Breast epithelium (tissue), 4 donors: ENCODE results near the gene MLYCD. TPM values are rescaled to one million over a fixed set of nuclear protein-coding genes. Genes with fewer than 3 reads are reported as not detected.
A peak's percentile ranks its signal among the peaks of the same experiment; 100 is the strongest.

Source experiments
- DNase-seq, 2 donors: peaks; one replicate each; pipeline ENCODE4 v3.0.0-alpha.2; 2019; ENCODE audit warnings: low spot score in 2 of 2
- H3K27ac ChIP-seq, 2 donors: fragments of 200-600 bp; sonication (generic) in 1 of 2; one replicate each; pipeline ENCODE4 v1.5.1; 2016 to 2019; ENCODE audit warnings: mild to moderate bottlenecking in 1 of 2
- H3K27me3 ChIP-seq, 2 donors: fragments of 200-600 bp; sonication (generic) in 1 of 2; one replicate each; pipeline versions ENCODE4 v1.5.1 to v1.6.0; 2017 to 2019; ENCODE audit warnings: control low read depth in 1 of 2, mild to moderate bottlenecking in 1 of 2
- H3K36me3 ChIP-seq: fragments of 200-600 bp; one replicate; pipeline ENCODE4 v1.5.1; 2019
- H3K4me1 ChIP-seq, 2 donors: fragments of 200-600 bp; sonication (generic); one replicate each; pipeline ENCODE4 v1.5.1; 2016 to 2019; ENCODE audit warnings: control low read depth in 1 of 2
- H3K4me3 ChIP-seq, 3 donors: fragments of 200-600 bp; sonication (generic); 1 replicate in 2 of 3; 2 replicates in 1 of 3; pipeline ENCODE4 v1.5.1; 2016 to 2019; ENCODE audit warnings: mild to moderate bottlenecking in 3 of 3, moderate library complexity in 2 of 3
- H3K9me3 ChIP-seq, 2 donors: fragments of 200-600 bp; sonication (generic) in 1 of 2; one replicate each; pipeline ENCODE4 v1.5.1; 2016 to 2019; ENCODE audit warnings: control low read depth in 1 of 2
- CTCF ChIP-seq, 3 donors: fragments of 450-650 bp; IDR thresholded peaks; one replicate each; pipeline ENCODE4 v1.5.1; 2016 to 2017; ENCODE audit warnings: antibody characterized with exemption in 3 of 3, mild to moderate bottlenecking in 3 of 3, moderate library complexity in 3 of 3
- POLR2A ChIP-seq: fragments of 450-650 bp; IDR thresholded peaks from one replicate; pipeline ENCODE4 v1.6.1; 2016; ENCODE audit warnings: antibody characterized with exemption, mild to moderate bottlenecking, moderate library complexity
- POLR2AphosphoS5 ChIP-seq, 3 donors: sonication (generic); formaldehyde crosslinking; IDR thresholded peaks; one replicate each; pipeline ENCODE4 v1.6.1; 2017; ENCODE audit warnings: antibody characterized with exemption in 3 of 3
- intact Hi-C: fragments of 100-400 bp; cut with DNase I; formaldehyde crosslinking; loops from one replicate; pipeline ENCODE4 v1.15.1; 2023; ENCODE audit warnings: low total_unique reads
- total RNA-seq, 3 donors: library from RNA; depleted of rRNA; stranded (reverse); fragments of >200 nt; gene quantifications; one replicate each; pipeline ENCODE4 v1.1.0, GENCODE V29; 2016

Gene MLYCD
- total RNA-seq, 3 donors from 2014 or later: 9.5 to 17.0 (median 12.1) TPM

GRCh38 chr16:83863682-83864081 is 35.2 kb upstream of the MLYCD start:
- DNase-seq: no peak
- no peaks in the 10 kb centered on the region for H3K9me3 ChIP-seq
- intact Hi-C loops: no loop called here
- no peaks in the 10 kb centered on the region for H3K27me3 ChIP-seq
- H3K27ac ChIP-seq: no peak overlapping the region
- TF ChIP-seq CTCF (IDR thresholded peaks at IDR 0.05) (no peak), POLR2AphosphoS5 (IDR thresholded peaks at IDR 0.05) (no peak), POLR2A (no peak)
- no peaks in the 10 kb centered on the region for H3K4me1 ChIP-seq
- no peak overlapping the region for H3K4me3 ChIP-seq
- H3K36me3 ChIP-seq: no peaks in the 10 kb centered on the region

- no peaks in the 10 kb centered on the region for H3K4me1 ChIP-seq
- DNase-seq: no peak
- no peak overlapping the region for H3K4me3 ChIP-seq
- TF ChIP-seq POLR2AphosphoS5 (IDR thresholded peaks at IDR 0.05): no peak
- TF ChIP-seq CTCF (IDR thresholded peaks at IDR 0.05): no peak
- no peak for TF ChIP-seq POLR2A
- H3K36me3 ChIP-seq: no peaks in the 10 kb centered on the region
- no peak overlapping the region for H3K27ac ChIP-seq
- no peaks in the 10 kb centered on the region for H3K27me3 ChIP-seq
- intact Hi-C loops: no loop called here
- H3K9me3 ChIP-seq: peaks cover 0 to 6% of the 10 kb centered on the region in 2 donors
Measured at GRCh38 chr16:83870830-83871229, 28.1 kb upstream of the MLYCD start.

- H3K4me3 ChIP-seq: no peak overlapping the region
- no peaks in the 10 kb centered on the region for H3K4me1 ChIP-seq
- no peaks in the 10 kb centered on the region for H3K9me3 ChIP-seq
- no peaks in the 10 kb centered on the region for H3K27me3 ChIP-seq
- intact Hi-C loops: no loop called here
- DNase-seq: no peak
- H3K27ac ChIP-seq: no peak overlapping the region
- TF ChIP-seq CTCF (IDR thresholded peaks at IDR 0.05) (peak in 2 of 3 donors; percentile 29 to 52), POLR2AphosphoS5 (IDR thresholded peaks at IDR 0.05) (no peak), POLR2A (no peak)
- H3K36me3 ChIP-seq: no peaks in the 10 kb centered on the region
Measured at GRCh38 chr16:83878838-83879237, 20.1 kb upstream of the MLYCD start.

GRCh38 chr16:83882163-83882885 is 16.6 kb upstream of the MLYCD start:
- H3K4me3 ChIP-seq: no peak overlapping the region
- H3K36me3 ChIP-seq: no peaks in the 10 kb centered on the region
- no peaks in the 10 kb centered on the region for H3K27me3 ChIP-seq
- no peaks in the 10 kb centered on the region for H3K4me1 ChIP-seq
- TF ChIP-seq CTCF (IDR thresholded peaks at IDR 0.05) (no peak), POLR2A (no peak), POLR2AphosphoS5 (IDR thresholded peaks at IDR 0.05) (no peak)
- intact Hi-C loops: no loop called here
- DNase-seq: no peak
- no peak overlapping the region for H3K27ac ChIP-seq
- H3K9me3 ChIP-seq: no peaks in the 10 kb centered on the region

- no peak overlapping the region for H3K4me3 ChIP-seq
- no peak for DNase-seq
- no peaks in the 10 kb centered on the region for H3K4me1 ChIP-seq
- TF ChIP-seq CTCF (IDR thresholded peaks at IDR 0.05): no peak
- TF ChIP-seq POLR2A: no peak
- no peak for TF ChIP-seq POLR2AphosphoS5 (IDR thresholded peaks at IDR 0.05)
- no peaks in the 10 kb centered on the region for H3K27me3 ChIP-seq
- no peak overlapping the region for H3K27ac ChIP-seq
- H3K36me3 ChIP-seq: no peaks in the 10 kb centered on the region
- no peaks in the 10 kb centered on the region for H3K9me3 ChIP-seq
- intact Hi-C loops: no loop called here
Measured at GRCh38 chr16:83886199-83886971, 12.5 kb upstream of the MLYCD start.
